ENCODE results near the gene SP140.
A peak's percentile ranks its signal among the peaks of the same experiment; 100 is the strongest.
"Not testable (repeated sequence)": the region's sequence is repeated elsewhere in the genome, so short reads cannot be mapped to it uniquely, and the experiment has no call there.

SP140 gene

DNA sequence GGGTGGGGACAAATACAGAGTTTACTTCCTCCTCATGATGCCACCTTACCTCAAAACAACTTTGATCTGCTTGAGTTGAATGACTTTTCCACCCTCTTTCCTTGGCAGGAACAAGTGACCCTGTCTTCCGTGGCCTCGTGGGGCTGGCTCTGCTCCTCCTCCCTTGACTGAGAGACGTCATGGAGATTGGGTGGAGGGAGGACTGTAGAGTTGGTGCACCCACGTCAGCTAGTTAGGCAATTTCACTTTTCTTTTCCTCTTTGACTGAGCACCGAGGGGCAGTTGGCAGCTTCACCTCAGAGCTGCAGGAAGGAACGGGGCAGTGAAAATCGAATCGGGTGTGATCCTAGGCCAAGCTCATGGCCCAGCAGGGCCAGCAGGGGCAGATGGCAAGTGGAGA, at the start of gene SP140:
SP140 (plus strand) TSS at position 251 of the 400 bp plus-strand sequence; CDS start at position 360, 109 bp downstream.
- DNase-seq: no peak

DNA sequence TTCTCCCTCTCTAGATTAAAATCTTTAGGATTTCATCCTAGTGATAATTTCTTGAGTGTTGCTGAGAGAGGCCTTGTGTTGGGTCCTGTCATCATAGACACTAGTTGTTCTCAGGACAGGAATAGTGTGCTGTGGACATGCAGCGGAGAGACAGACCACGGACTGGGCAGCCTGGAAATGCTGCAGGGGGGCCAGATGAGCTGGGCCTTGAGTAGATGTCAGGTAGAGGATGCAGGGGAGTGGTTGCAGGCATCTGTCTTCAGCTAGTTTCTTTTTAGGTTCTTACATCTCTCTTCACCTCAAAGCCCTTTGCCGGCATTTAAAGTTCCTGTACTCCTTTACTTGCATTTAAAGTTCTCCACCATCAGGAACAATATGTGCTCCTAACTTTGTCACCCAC, 48.5 kb upstream of the SP140 start:
- DNase-seq: no peak

DNA sequence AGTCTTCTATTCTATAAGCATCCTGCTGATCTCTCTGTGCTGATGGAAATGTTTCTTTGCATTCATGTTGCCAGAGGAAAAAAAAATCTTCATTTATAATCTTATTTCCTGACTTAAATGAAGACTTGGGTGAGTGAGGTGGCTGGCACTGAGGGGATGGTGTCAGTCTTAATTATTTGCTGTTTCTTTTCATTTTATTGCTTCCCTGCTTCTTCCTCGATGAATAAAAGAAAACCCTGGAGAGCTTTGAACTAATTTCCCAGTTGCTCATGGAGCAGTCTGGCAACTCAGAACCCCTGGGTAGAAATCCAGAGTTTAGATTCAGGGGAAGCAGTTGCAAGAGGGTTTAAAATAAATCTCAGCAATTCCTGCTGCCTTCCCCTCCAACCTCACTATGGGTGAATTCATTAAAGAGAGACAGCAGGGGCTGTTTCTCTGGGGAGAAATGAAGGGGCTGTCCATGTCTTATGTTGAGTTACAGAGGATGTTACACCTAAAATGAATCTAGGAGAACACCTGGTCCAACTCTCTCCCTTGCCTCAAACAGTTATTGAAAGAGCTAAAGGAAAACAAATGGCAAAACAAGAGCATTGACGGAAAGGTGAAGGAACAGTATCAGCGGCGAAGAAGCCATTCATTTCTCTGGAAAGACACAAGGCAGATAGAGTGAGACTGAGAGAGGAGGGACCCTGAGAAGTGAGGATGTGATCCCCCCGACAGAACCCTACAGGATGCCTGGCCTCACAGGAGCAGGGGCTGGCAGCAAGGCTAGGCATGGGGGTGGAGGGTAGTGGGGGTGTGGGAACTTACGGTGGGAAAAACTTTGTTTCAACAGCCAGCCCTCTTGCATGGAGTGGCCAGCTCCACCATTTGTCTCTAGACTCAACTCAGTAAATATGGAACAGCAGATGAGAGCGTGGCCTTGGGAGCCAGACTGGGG, 46.7 kb upstream of the SP140 start:
- no peak for DNase-seq

DNA sequence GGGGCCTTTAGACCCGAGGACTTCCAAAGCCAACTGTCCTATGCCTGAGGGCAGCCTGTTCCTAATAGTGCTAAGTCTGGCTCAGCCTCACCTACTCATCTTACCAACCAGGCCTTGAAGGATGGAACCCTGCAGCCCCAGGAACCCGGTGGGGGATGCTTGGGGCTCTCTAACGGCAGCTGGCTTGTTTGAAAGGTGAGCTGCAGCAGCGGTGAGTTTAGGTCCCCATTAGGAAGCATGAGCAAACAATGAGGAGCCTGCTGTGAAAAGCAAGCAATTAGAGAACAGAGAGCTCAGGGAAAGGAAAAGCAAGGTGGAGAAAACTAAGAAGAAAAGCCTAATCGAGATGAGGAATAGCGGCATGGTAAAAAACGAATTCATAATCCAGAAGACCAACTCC, 45.6 kb upstream of the SP140 start:
- no peak for DNase-seq

DNA sequence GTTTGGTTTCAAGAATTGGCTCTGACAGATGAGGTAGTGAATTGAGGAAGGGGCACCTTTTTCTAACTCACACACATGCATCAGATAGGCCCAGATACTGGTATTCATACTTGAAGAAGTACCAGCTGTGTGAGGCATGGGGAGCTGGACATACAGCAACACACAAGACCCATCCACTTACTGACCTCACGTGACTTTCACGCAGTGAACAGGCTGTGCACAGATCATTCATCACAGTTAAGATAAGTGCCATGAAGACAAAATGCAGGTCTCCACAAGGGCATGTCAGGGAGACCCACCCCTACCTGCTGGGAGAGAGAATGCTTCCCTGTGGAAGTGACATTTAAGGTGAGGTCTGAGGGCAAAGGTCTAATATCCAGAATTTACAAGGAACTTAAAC, 44.3 kb upstream of the SP140 start:
- DNase-seq: no peak

DNA sequence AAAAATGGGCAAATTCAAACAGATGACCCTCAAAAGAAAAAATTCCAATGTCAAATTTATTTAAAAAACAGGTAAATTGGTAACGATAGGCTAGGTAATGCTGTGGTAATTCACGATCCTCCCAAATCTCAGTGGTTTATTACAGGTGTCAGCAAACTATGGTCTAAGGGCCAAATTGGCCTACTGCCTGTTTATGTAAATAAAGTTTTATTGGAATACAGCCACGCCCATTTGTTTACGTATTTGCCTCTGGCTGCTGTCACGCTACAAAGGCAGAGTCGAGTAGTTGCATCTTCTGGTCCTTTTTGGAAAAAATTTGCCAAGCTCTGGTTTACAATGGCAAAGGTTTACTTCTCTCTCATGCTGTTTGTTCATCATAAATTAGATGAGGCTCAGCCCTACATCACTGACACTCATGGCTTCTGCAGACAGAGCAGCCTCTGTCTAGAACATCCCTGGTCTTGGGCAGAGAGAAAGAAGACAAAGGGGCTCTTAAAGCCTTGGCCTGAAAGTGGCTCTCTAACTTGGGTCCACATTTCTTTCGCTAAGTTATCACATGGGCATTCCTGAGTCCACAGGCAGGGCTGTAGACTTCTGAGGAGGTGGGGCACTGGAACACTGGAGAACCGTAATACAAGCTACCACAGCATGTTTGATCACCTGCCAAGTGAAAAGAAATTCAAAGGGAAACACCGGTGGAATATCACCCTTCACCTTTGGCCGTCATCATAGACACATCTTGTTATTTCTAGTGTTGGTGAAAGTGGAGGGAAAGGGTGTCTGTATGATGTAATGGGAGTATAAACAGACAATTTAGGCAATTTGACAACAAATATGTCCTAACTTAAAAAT, 40.6 kb upstream of the SP140 start:
- no peak for DNase-seq

DNA sequence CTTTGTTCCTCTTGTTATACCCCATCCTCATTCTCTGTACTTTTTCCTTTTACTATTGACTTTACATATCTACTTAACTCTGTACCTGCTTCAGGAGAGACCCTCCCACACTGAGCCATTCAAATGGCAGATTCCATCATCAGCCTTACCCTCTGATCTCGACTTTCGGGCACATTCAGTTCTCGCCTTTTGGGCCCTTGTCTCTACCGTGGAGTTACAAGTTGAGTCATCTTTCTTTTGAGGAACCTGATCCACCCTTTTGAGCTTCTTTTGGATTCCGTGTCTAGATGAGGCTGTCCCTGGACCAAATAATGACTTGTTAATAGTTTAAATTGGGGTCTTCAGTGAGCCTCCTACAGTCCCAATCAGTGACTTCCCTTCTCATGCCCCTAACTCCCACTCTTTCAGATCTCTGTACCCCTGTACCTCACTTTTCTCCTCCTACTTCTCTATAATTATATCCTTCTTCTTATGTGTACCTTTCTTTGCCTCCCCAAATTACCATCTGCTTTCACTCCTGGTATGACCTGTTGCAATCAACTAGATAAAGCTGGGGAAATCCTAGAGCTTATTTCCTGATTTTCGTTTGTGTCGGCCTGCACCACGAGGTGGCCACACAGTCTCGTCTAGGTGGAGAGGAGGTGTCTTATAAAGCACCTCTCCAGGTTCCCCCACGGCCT, 23.0 kb upstream of the SP140 start:
- peak; percentile 10 for DNase-seq

DNA sequence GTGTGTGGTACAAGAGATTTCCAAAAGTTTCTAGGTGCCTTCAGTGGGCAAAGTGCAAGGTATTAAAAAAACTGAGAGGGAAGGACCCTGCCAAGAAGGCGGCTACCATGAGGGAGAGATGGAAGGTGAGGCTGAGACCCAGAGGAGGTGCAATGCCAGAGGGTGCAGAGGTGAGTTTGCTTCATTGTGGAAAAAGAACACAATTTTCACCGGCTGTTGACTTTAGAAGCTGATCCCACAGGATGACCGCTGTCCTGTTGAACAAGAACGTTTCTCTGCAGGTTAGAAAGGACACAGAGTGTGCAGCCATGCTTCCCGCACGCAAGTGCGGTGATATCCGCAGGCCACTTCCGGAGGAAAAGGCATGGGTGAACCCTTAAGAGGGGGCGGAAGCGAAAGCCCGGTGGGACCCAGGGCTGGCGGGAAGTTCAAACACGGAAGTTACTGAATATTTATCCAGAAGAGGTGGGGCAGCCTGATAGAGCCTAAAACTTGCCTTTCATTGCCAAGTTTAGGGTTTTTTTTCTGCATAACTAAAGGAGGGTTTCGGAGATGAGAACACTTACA, 22.3 kb upstream of the SP140 start:
- DNase-seq: no peak

DNA sequence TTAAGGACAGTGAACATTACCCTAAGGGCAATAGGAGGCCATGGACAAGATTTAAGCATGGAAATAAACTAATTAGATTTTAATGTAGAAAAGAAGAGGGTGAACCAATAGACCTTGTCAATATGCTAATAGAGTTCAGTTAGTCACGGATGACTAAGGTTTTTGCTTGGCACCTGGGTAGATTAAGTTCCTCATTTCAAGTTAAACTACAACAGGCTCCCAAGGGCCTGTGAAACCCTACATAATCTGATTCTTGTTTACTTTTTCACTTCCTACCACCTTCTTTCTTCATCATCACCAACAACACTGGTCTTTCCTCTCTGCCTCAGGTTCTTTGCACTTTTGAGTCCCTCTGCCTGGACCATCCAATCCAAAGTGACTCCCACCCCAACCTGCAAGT, 20.5 kb upstream of the SP140 start:
- no peak for DNase-seq

DNA sequence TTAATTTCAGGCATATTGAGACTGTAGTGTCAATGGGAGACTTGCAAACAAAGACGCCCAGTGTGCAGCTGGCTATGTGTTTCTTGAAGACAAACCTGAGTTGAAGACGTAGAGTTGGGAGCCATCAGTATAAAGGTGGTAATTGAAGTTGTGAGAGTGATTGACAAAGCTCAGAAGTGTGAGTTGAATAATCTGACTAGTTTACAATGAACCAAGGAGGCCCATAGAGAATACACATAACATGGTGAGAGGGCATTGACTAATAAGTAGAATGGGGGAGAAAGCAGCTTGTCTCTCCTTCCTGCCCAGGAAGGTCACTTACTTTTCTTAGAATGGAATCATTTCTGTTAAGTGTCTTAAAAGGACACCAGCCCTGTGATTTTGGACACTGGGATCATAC, 19.8 kb upstream of the SP140 start:
- DNase-seq: no peak

DNA sequence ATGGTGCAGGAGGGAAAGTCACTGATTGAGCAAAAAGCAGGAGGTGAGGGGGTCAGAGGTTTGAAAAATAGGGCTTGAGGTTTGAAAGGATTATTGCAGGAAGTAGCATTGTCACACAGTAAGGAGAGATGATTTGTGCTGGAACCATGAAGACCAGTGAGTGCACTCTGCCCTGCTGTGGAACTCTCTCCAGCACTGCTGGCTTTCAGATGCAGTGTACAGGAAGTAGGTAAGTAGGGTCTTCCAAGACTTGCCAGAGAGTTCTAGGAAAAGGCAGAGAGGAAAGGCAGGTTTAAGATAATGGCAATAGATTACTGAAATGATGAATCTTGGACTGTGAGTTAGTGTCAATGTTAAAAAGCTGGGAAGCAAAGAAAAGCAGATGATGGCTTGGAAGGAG, 17.0 kb upstream of the SP140 start:
- no peak for DNase-seq

DNA sequence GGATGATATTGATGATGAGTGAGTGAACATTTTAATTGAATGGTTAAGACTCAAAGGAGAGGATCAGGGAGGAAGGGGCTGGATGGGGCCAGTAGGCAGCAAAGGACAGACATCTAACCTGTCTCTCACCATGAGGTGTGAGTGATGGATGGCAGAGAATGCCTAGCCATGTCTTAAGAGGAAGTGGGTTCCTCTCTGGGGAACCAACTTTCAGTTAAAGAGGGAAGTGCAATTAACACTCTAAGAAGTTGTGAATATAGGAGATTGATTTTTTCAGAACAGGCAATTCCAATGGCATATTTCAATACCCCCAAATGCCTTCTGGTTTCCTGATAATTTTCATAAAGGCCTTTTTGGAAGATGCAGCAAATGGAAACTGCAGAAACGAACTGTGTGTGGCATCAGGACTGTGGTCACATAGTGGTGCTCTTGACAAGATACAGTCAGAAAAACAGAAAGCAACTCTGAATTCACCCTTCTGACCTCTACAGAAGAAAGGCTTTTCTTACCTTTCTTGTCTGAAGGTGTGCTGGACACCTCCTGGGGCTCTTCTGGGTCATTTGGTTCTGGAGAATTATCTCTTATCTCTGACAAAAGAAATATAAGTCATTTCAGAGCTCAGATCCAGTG, 16.0 kb upstream of the SP140 start:
- DNase-seq: no peak

DNA sequence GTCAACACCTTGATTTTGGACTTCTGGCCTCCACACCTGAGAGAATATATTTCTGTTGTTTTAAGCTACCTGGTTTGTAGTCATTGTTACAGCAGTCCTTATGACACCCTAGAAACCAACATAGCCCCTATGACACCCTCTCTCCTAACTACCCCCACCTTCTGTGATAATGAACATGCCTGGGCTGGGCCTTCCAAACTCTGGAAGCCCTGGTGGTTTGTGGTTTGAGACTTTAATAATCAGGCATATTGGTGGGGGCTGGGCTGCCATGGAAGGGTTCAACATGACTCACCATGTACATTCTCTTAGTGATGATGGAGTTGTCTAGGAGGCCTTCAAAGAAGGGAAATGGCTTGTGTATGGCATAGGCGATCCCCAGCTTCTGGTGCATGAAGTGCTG, 9.0 kb upstream of the SP140 start:
- no peak for DNase-seq

DNA sequence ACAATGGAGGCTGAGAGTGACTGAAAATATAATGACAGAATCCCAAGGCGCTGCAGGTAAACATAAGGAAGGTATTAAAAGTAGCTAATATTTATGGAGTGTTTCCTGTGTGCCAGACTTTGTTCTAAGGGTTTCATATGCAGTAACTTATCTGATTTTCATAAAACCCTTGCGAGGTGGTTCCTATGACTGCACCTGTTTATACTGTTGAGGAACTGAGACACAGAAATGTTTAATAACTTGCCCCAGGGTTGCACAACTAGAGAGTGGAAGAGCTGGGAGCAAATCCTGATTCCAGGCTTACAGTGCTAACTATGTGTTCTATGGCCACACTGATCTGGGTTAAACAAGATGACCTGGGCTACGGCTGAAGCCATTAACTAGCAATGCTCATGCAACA, 8.1 kb upstream of the SP140 start:
- DNase-seq: no peak

DNA sequence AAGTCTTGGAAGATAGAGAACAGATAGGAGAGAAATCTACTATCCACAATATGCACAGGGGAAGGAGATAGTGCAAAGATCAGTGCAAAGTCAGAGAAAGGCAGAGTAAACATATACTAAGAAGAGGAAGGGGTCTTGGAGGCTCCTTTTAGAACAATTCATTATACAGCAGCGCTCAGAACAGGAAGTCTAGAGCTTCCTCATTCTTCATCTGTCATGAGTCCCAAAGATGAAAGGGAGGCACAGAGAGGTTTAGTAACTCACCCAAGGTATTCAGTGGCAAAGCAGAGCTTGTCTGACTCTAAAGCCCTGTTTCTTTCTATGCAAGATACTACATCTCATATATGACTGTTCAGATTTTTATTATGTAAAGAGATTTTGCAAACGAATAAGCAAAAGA, 7.1 kb upstream of the SP140 start:
- no peak for DNase-seq

DNA sequence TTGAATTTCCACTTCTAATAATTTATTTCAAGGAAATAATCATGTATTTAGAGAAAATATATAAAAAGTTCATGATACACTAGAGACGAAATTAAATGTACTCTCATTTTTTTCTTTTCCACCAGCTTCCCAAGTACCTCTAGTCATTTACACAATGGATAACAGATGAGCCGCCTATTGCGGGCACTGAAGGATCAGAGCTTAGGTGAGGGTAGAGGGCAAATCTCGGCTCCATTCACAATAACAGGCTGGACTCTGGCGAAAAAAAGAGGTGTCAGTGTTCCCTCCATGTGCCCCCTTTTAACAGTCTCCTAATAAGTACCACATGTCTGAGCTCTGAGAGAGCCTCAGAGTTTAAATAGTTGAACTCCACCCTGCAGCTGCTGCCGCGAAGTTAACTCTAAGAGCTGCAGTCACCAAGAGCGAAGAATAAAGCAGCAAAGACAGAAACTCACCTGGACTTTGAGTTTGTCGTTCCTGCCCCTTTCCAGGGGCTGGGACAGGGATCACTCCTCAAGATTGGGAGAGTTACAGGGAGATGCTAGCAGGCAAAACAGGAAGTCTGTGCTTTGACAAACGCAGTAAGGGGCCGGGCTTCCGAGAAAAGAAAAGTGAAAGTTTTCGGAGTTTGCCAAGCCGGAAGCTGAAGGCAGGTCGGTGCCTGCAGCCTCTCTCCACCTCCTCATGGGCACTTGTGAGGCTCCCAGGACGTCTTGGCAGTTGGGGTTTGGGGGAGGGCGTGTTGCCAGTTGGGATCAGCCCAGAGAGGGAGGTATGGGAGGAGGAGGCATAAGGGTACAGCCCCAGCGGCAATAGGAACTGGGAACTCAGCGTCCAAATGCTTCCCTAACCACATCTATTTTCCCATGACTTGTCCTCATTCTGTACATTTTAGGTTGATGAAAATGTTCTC, 5.9 kb upstream of the SP140 start, which contains the start of gene SP110:
SP110 (minus strand) TSS at position 566 of the 913 bp plus-strand sequence. CDS start 3,057 bp downstream, outside the sequence.
- peak; percentile 10 for DNase-seq

DNA sequence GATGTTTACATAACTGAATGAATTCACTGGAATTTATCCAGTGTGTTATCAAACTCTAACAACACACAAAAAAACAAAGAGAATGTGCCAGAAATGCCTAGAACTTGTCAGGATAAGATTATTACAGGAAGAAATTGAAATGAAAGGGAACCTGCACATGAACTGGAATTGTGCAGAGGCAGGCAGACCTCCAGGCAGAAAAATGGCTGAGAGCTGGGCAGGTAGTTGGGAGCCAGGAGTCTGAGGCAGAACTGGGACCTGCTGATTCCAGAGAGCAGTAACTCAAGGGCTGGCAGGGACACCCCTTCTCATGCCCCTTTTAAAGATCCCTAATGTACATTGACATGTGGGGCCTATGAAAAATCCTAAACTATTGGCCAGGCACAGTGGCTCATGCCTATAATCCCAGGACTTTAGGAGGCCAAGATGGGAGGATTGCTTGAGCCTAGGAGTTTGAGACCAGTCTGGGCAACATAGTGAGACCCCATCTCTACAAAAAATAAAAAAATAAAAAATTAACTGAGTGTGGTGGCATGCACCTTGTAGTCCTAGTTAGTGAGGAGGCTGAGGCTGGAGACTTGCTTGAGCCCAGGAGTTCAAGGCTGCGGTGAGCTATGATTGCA, 5.1 kb upstream of the SP140 start:
- no peak for DNase-seq

DNA sequence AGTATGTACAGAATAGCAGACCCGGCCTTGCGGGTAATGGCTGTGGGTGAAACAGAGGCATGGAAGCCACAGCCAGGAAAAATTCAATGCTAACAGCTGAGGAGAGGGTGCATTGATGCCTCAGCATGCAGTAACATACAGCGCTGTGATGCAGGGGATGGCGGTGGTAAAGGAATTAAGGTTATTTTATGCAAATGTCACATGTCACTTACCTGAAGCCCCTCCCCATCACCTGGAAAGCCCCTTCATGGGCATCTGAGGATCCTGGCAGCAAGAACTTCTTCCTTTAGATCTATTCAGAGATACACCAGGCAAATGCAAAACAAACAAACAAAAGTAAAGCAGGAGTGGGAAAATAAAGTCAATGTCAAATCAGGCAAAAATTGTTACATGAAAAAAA, 4.0 kb upstream of the SP140 start:
- DNase-seq: no peak

DNA sequence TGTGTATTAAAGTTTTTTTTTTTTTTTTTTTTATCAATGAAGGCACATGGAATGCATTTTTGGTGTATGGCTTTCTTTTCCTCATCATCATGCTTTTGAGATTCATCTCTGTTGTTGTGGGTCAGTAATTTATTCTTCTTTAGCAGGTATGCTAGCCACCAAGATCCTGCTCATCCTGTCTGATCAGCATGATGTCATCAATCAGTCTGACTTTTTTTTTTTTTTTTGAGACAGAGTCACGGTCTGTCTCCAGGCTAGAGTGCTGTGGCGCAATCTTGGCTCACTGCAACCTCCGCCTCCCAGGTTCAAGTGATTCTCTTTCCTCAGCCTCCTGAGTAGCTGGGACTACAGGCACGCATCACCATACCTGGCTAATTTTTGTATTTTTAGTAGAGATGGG, 2.7 kb upstream of the SP140 start:
- not testable (repeated sequence) for DNase-seq

DNA sequence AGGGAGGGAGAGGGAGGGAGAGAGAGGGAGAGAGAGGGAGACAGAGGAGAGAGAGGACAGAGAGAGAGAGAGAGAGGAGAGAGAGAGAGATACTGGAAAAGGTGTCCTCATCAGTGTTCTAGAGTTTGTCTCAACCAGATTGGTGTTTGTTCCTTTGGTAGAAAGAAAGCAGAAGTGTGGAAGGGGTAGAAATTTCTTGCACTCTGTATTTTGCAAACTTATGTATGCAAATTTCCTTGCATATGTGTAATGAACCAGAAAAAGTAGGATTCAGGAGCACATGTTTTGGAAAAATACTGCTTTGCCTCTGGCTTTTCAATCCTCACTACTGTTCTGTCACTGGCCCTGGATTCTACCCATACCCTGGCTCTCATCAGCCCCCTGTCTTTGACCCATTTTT, 1.1 kb upstream of the SP140 start:
- DNase-seq: no peak

DNA sequence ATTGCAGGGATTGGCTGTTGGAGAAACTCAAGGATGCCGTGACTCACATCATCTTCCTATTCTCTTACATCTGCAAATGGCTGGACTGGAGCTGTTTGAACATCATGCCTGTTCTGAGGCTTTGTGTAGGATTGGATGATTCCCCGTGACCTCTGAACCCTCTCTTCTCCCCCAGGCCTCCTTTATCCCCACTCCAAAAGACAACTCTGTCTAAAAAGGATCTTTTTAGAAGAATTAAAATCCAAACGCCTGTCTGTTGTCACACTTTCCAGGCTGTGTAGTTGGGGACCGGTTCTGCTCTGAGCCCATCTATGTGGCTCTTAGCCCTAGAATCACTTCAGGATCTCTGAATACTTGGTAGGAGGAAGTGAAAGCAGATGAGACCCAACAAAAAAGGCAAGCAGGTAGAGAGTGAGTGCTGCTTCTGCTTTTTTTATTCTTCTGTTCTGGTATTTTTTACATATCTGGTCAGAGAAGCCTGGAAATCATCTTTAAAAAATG, 565 bp downstream of the SP140 start:
- DNase-seq: no peak

All from NCI-H82 (cell line).